Body of pancreas (tissue), 4 donors: ENCODE measurements around the gene SELENOW. TPM values are rescaled to one million over a fixed set of nuclear protein-coding genes. Genes with fewer than 3 reads are reported as not detected.
"Not testable (repeated sequence)": the region's sequence is repeated elsewhere in the genome, so short reads cannot be mapped to it uniquely, and the experiment has no call there.

Source experiments
- ATAC-seq: fragments of 150-250 bp; one replicate; pipeline ENCODE4 v1.9.1; 2016
- DNase-seq, 4 donors: peaks; one replicate each; pipeline ENCODE4 v3.0.0-alpha.2; 2019
- H3K27ac ChIP-seq, 4 donors: fragments of 200-600 bp; sonication (generic); 1 replicate in 3 of 4; 2 replicates in 1 of 4; pipeline versions ENCODE4 v1.5.1 to v1.6.1; 2016 to 2019; ENCODE audit warnings: mild to moderate bottlenecking in 1 of 4, mixed read lengths in 1 of 4, moderate library complexity in 1 of 4
- H3K27me3 ChIP-seq, 2 donors: fragments of 200-600 bp; sonication (generic); one replicate each; pipeline ENCODE4 v1.6.0; 2016; ENCODE audit warnings: mild to moderate bottlenecking in 1 of 2
- H3K36me3 ChIP-seq, 2 donors: fragments of 200-600 bp; sonication (generic); replicated peaks in 1 of 2; 2 replicates each; pipeline ENCODE4 v1.5.1; 2016; ENCODE audit warnings: low read depth in 2 of 2; ENCODE audit not compliant: insufficient read depth in 1 of 2
- H3K4me1 ChIP-seq: fragments of 200-600 bp; sonication (generic); one replicate; pipeline ENCODE4 v1.6.0; 2016
- H3K4me3 ChIP-seq, 2 donors: fragments of 200-600 bp; sonication (generic); 1 replicate in 1 of 2; 2 replicates in 1 of 2; pipeline ENCODE4 v1.5.1; 2016 to 2019
- H3K9me3 ChIP-seq, 3 donors: fragments of 200-600 bp; sonication (generic); 1 replicate in 2 of 3; 2 replicates in 1 of 3; pipeline ENCODE4 v1.5.1; 2016
- POLR2A ChIP-seq, 3 donors: fragments of 450-650 bp; IDR thresholded peaks; one replicate each; pipeline ENCODE4 v1.6.1; 2016; ENCODE audit warnings: antibody characterized with exemption in 3 of 3, mild to moderate bottlenecking in 2 of 3
- WGBS, 2 donors: methylation state at CpG; one replicate each; pipeline ENCODE4 v1.1.5; 2017; 5-methylcytosine and 5-hydroxymethylcytosine counted together
- intact Hi-C: fragments of 100-400 bp; cut with DNase I; formaldehyde crosslinking; loops from one replicate; pipeline ENCODE4 v1.15.1; 2023
- total RNA-seq, 2 donors: library from RNA; depleted of rRNA; stranded (reverse); fragments of >200 nt; gene quantifications; one replicate each; pipeline ENCODE4 v1.1.0, GENCODE V29; 2016
- TF ChIP-seq, protein P1 (sequence below), 7 experiments: fragments of 450-650 bp in 4 of 7; fragments of 200-600 bp in 3 of 7; sonication (generic) in 3 of 7; IDR thresholded peaks; one replicate each; pipeline ENCODE4 v1.5.1; 2016 to 2019; ENCODE audit warnings: antibody characterized with exemption in 7 of 7

Gene SELENOW
- total RNA-seq, 2 donors from 2014 or later, result 189 to 296 TPM

DNA sequence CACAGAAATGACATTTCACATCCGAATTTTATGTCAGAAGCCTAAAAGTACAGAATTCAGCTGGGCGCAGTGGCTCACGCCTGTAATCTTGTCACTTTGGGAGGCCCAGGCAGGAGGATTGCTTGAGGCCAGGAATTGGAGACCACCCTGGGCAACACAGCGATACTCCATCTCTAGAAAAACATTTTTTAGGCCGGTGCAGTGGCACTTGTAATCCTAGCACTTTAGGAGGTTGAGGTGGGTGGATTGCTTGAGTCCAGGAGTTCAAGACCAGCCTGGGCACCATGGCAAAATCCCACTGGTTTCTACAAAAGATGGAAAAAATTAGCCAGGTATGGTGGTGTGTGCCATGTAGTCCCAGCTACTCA is 17.9 kb upstream of the SELENOW start:
- no peak for ATAC-seq
- no peak overlapping the region for H3K27ac ChIP-seq
- TF ChIP-seq POLR2A (IDR thresholded peaks at IDR 0.05), result no peak
- TF ChIP-seq, protein P1, sequence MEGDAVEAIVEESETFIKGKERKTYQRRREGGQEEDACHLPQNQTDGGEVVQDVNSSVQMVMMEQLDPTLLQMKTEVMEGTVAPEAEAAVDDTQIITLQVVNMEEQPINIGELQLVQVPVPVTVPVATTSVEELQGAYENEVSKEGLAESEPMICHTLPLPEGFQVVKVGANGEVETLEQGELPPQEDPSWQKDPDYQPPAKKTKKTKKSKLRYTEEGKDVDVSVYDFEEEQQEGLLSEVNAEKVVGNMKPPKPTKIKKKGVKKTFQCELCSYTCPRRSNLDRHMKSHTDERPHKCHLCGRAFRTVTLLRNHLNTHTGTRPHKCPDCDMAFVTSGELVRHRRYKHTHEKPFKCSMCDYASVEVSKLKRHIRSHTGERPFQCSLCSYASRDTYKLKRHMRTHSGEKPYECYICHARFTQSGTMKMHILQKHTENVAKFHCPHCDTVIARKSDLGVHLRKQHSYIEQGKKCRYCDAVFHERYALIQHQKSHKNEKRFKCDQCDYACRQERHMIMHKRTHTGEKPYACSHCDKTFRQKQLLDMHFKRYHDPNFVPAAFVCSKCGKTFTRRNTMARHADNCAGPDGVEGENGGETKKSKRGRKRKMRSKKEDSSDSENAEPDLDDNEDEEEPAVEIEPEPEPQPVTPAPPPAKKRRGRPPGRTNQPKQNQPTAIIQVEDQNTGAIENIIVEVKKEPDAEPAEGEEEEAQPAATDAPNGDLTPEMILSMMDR (IDR thresholded peaks at IDR 0.05), result no peak
- peaks cover 8 to 20% of the 10 kb centered on the region in 2 donors for H3K36me3 ChIP-seq
- WGBS, 2 donors, result 84 to 88% methylated on average over 5 of the region's 5 CpGs
- no peaks in the 10 kb centered on the region for H3K9me3 ChIP-seq
- H3K27me3 ChIP-seq, result no peaks in the 10 kb centered on the region
- intact Hi-C loops, result no loop called here
- no peak for DNase-seq
- H3K4me3 ChIP-seq, result no peak overlapping the region
- peaks cover 15% of the 10 kb centered on the region for H3K4me1 ChIP-seq

DNA sequence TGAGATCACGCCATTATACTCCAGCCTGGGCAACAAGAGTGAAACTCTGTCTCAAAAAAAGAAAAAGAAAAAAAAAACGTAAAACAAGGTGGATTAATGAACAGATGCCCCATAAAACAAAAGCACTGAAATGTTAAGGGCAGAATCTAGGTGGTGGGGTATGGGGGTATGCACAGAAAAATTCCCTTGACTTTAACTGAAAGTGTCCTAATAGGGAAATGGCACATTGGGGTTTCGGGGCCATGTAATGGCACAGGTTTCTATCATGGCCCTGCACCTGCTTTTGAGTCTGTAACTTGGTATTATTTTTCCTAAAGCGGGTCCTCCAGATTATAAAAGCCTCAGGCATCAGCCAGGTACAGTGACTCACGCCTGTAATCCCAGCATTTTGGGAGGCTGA is 16.9 kb upstream of the SELENOW start:
- Histone ChIP-seq H3K9me3 (no peaks in the 10 kb centered on the region), H3K36me3 (peaks cover under 1 to 12% of the 10 kb centered on the region in 2 donors), H3K4me1 (peaks cover 15% of the 10 kb centered on the region), H3K27me3 (no peaks in the 10 kb centered on the region), H3K27ac (no peak overlapping the region), H3K4me3 (no peak overlapping the region)
- 79 to 83% methylated on average over 5 of the region's 5 CpGs for WGBS, 2 donors
- TF ChIP-seq, protein P1 (IDR thresholded peaks at IDR 0.05), result no peak
- TF ChIP-seq POLR2A (IDR thresholded peaks at IDR 0.05), result no peak
- ATAC-seq (no peak), DNase-seq (no peak)
- intact Hi-C loops, result no loop called here

DNA sequence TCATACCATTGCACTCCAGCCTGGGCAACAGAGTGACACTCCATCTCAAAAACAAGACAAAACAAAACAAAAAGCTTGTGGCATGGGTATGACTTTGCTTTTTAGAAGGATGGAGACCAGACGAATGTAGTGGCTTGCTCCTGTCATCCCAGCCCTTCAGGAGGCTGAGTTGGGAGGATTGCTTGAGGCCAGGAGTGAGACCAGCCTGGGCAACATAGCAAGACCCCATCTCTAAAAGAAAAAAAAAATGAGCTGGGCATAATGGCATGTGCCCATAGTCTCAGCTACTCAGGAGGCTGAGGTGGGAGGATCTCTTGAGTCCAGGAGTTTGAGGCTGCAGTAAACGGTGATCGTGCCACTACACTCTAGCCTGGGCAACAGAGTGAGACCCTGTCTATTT is 16.4 kb upstream of the SELENOW start:
- Histone ChIP-seq H3K27ac (no peak overlapping the region), H3K36me3 (peaks cover 0 to 7% of the 10 kb centered on the region in 2 donors), H3K4me3 (no peak overlapping the region), H3K4me1 (peaks cover 9% of the 10 kb centered on the region), H3K9me3 (no peaks in the 10 kb centered on the region), H3K27me3 (no peaks in the 10 kb centered on the region)
- WGBS, 2 donors, result 69 to 82% methylated on average over 3 of the region's 3 CpGs
- ATAC-seq (no peak), DNase-seq (no peak)
- intact Hi-C loops, result no loop called here
- TF ChIP-seq, protein P1 (IDR thresholded peaks at IDR 0.05), result no peak
- TF ChIP-seq POLR2A (IDR thresholded peaks at IDR 0.05), result no peak

DNA sequence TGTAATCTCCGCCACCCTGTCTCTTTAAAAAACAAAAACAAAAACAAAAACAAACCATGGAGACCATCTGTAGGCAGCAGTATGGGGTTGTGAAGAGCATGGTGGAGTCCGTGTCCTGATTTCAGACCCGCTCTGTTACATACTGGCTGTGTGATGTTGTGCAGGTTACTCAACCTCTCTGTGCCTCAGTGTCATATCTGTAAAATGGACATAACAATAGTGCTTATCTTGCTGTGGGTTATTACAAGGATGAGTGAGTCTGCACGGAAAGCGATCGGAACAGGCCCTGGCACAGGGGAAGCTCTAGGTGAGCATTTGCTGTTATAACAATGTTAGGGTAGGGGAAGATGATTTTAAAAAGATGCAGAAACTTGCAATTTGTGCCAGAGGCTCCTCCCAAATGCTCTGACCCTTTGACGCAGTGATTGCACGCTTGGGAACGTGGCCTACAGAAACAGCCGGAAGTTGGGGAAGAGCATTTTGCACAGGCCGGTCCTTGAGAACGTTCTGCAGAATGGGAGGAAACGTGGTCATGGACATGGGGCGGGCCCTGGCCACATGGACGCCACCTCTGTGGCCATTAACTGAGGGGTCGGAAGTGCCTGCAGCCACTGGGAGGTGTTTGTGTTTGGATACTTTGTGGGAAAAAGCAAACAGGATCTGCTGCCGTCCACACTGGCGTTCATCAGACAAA is 15.7 kb upstream of the SELENOW start:
- H3K36me3 ChIP-seq, result peaks cover 0 to 4% of the 10 kb centered on the region in 2 donors
- TF ChIP-seq, protein P1 (IDR thresholded peaks at IDR 0.05), result no peak
- no peak for TF ChIP-seq POLR2A (IDR thresholded peaks at IDR 0.05)
- peaks cover 3% of the 10 kb centered on the region for H3K4me1 ChIP-seq
- no peaks in the 10 kb centered on the region for H3K27me3 ChIP-seq
- intact Hi-C loops, result no loop called here
- ATAC-seq (no peak), DNase-seq (no peak)
- H3K9me3 ChIP-seq, result no peaks in the 10 kb centered on the region
- H3K27ac ChIP-seq, result no peak overlapping the region
- 68 to 70% methylated on average over 15 to 18 of the region's 18 CpGs for whole genome bisulfite sequencing, 2 donors
- H3K4me3 ChIP-seq, result no peak overlapping the region

DNA sequence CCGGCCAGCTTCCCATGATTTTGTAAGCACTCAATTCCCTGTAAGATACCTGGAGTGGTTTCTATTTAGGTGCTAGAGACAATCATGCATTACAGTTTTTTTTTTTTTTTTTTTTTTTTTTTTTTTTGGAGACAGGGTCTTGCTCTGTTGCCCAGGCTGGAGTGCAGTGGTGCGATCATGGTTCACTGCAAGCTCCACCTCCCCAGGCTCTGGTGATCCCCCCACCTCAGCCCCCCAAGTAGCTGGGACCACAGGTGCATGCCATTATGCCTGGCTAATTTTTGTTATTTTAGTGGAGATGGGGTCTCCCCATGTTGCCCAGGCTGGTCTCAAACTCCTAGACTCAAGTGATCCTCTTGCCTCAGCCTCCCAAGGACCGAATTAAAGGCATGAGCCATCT is 13.8 kb upstream of the SELENOW start:
- H3K9me3 ChIP-seq, H3K4me3 ChIP-seq, H3K27ac ChIP-seq, DNase-seq, H3K4me1 ChIP-seq, H3K36me3 ChIP-seq, H3K27me3 ChIP-seq, ATAC-seq, intact Hi-C loops: not testable (repeated sequence)
- WGBS, 2 donors, result 84 to 88% methylated on average over 2 to 3 of the region's 3 CpGs
